NOMO-1 (cell line): ENCODE data around the gene TTLL11.
"Not testable (repeated sequence)": the region's sequence is repeated elsewhere in the genome, so short reads cannot be mapped to it uniquely, and the experiment has no call there.

Experiments
- DNase-seq, 2 experiments: peaks; one replicate each; lab custom pipeline; 2025; ENCODE audit not compliant: unreplicated experiment in 2 of 2; lab: John Stamatoyannopoulos, UW

Gene TTLL11

DNA sequence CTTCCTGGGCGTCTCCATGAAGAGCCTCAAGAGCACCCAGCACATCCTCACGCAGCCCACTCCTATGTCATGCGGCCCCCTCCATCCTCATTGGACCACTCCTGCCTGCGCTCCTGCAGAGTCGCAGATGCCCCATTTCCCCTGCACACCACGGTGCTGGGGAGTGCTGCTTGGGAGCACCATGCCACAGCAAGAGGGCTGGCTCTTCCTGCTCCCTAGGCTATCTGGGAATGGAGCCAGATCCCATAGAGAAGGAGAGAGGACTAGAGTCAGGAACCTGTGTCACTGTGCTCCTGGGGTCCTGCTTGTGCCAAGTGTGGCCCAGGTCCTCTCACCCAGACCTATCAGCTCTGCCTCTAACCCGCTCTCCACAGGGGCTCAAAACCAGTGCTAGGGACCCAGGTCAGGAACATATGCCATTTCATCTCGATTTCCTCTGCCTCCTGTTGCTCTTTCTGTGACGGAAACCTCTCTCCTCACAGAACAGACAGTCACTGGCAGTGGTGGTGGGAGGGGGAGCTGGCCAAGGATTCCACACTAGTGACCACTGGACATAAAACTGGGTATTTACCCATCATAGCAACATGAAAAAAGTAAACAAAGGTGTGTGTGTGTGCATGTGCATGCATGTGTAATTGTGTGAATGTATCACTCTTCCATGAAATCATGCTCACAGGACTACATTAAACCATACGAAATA, 178.4 kb downstream of the TTLL11 start:
- DNase-seq: no peak

DNA sequence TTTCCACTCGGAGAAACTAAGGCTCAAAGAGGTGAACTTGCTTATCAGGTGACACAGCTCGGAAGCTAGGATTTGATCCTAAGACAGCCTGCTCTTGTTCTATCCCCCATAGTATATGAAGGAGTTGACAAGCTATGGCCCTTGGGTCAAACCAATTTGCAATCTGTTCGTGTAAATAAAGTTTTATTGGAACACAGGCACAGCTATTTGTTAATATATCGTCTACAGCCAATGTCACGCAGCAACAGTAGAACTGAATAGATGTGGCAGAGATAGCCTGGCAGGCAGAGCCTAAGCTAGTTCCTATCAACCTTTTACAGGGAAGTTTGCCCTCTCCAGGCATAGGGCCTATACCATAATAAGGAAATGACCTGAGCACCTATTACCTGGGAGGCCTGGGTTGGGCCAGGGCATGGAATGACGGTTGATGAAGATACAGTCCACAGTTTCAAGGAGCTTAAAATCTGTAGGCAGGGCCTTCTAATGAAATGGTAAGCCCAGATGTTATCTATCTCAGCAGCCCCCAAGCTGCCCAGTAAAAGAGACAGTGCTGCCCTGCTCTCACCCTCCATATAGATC, 179.0 kb downstream of the TTLL11 start:
- no peak for DNase-seq

DNA sequence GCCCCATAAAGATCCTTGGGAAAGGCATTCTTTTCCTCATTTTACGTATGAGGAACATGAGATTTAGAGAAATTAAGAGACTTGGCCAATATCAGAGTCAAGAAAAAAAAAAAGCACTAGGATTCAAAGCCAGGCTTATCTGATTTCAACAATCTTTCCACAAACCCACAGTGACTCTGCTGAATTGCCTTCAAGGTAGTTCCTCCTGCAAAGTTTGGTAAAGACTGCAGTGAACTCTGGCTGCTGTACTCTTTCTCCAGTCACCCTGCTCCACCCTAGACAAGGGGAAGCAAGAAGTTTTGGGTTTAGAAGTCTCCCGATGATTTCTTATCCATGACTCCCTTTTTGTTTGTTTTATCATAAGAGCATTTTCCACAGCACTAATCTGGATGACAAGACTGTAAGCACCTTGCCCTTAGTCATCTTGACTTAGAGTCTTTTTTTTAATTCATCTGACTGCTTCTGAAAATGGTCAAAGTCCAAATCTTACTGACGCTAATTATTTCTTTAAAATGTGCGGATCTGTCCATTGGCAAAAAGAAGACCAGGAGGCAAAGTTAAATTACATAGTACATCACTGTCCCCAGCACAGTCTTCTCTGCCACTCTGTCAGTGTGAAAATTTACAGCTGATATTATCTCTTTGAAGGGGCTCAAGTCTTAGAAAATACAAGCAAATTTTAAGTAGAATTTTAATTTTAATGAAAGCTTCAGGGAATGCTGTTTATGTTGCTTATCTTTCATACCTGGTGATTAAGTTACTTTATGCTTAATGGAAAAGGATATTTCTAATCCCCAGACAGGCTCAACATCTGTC, 180.1 kb downstream of the TTLL11 start:
- peak; percentile 63 to 88 for DNase-seq

DNA sequence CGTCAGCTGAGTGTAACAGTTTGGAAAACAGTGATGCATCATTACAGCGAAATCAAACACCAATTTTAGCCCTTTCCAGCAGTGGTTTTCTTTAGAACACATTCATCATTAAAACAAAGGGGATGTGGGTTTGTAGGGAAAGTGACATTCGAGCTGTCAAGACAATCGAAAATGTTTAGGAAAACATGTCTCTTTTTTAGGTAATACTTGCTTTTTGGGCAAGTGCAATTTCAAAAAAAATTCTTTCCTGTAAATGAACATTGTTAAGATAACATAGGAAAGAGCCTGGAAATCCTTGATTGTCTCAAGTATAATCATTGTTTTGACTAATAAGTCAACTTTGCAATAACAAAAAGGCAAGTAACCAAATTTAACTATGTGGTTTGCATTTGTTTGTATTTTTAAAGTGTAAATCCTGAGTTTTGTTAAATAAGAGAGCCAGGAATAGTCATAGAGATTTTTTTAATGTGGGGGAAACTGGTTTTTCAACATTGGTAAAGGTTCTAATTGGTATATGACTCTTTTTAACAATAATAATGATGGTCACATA, 182.5 kb downstream of the TTLL11 start:
- no peak for DNase-seq

DNA sequence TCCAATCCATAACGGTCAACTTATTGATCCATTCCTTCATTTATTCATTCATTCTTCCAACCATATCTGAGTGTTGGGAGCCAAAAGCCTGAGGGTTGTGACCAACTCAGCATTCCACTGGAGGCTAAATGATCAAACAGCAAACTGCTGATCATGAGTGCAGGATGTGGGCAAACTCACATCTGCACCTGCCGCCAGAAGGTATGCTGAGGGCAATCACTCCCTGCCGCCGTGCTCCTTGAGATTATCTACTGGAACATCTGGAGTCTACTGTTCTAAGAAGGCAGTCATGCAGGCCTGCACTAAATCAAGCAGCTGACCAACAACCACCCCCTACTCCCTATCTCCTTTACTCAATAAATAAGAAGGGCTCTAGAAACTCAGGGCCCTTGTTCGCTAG, 184.0 kb downstream of the TTLL11 start:
- no peak for DNase-seq

DNA sequence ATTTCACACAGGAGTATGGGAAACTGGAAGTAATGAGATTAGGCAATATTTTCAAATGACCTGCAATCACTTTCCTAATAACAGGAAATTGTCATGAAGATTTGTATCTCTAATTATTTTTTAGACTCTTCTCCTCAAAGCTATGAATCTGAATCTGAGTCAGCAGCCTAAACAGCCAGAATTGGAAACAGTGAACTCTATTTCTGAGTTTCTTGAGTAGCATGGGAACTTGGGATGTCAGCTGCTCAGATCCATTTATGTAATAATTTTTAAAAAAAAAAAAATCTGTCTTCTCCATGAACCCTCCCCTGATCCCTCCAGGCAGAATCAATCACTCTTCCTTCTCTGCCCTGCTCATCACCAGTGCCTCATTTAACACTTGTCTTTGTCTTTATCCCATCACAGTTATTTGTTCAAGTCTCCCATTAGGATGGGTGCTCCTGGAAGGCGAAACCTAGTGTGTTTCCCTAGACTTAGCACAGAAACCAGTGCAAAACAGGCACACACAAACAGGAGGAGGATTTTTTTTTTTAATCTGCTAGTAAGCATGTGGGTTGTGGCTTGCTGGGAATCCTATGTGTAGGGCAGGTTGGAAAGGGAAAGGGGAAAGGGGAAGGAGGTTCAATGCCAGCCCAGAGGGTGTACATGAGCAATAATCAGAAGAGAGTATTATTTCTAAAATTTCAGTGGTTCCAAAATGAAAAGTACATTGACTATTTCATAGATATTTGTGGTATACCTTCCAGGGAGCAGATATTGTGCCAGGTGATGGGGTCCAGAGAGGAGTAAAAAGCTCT, 186.8 kb downstream of the TTLL11 start:
- DNase-seq: peak in 1 of 2 experiments; percentile 24

DNA sequence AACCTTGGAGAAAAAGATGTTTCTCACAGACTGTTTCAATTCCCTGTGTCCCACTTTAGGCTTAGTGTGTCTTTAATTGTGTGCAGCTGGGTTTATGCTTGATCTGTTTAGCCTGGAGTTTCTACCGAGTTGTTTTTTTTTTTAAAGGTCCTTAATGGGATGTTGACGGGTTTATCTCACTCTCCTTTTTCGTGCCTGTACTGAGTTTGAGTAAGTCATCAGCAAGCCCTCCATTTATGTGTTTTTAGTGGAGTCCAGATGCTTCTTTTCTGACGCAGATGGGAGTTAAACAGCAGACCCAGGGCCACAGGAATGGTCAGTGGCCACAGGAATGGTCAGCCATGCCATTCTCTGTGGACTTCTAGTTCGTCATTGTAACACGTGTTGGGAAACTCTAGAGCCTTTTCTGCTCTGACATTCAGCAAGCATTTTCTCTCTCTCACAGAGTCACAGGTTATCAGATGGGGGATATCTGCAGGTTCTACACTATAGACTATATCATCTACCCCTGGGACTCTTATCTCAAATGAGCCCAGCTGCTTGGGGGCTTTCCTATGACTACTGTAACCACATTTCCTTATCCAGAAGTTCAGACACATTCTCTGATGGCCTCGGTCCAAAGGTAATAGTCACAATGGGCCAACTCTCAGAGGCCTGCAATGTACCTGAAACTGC, 190.5 kb downstream of the TTLL11 start:
- no peak for DNase-seq

DNA sequence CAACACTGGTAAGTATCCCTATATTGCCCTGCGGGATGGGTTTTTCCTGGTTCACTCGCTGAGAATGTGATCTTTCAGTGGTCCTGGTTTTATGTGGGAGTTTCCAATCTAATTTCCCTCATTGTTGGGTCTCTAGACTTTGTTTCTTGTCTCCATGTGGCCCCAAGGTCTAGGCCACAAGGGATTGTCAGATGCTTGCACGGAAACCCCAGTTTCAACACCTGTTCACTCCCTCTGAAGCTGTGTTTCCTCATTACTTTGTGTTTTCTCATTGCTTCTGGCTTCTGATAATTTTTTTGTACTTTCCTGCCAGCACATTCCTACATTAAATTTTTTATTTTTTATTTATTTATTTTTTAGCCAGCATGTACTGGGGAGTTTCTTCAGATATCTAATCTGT, 191.5 kb downstream of the TTLL11 start:
- DNase-seq: no peak

DNA sequence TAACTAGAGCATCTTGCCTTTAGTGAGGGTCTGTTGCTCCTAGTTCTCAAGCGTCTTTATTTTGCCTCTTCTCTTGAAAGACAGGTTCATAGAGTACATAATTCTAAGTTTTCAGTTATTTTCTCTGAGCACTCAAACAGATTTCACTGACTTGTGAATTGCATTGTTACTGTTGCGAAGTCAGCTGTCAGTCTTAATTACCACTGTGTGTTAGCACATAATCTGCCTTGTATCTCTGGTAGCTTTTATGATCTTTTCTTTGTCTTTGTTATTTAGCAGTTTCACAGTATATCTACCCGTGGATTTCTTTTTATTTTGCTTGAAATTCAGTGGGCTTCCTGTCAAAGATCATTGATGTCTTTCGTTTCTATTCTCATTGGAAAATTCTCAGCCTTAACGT, 192.9 kb downstream of the TTLL11 start:
- no peak for DNase-seq

DNA sequence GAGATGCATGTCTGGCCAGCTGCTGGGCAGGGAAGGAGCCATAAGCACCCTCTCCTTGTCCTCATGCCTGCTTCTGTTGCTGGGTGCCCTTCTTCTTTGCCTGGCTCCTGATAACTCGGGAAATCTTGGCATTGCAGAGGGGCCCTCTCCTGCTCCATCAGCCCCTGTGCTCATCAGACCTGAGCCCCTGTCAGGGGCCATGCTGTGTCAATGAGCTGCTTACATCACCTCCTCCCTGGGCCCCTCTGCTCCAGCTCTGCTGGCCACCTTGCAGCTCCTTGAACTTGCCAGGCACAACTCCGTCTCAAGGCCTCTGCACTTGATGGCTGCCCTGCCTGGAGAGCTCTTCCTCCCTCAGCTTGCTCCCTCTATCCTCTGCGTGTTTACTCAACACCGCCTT, 194.3 kb downstream of the TTLL11 start:
- no peak for DNase-seq

DNA sequence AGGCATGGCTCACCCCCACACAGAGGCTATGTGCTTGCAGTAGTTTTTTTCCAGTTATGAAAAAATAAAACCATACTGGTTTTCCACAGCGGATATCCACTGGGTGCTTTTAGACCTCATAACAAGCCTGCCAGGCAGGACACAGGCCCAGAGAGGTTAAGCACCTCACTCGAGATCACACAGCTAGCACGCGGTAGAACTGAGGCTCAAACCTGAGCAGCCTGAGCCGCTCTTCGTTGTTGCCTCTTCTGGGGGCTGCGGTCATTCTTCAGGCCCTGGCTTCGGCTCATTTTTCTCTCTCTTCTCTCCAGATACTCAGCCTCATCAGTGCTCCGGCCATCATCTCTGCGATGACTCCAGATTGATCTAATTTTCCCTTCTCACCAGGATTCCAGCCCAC, 196.0 kb downstream of the TTLL11 start:
- no peak for DNase-seq

DNA sequence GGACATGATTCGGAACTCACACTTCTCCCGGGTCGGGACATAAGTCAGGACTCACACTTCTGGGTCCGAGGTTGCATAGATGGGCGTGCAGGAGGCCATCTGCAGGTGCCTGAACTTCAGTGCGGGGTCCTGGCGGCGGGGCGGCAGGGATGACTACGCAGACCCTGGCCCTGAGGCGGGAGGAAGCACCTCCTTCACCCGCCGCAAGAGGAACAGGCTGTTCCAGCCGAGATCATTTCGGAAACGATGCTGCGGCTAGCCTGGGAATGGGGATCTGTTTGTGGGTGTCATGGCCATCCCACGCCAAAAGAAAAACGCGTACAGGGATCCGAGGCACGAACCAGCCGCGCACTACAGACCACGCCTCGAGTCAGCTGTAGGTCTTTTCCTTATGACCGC, 196.6 kb downstream of the TTLL11 start:
- no peak for DNase-seq

DNA sequence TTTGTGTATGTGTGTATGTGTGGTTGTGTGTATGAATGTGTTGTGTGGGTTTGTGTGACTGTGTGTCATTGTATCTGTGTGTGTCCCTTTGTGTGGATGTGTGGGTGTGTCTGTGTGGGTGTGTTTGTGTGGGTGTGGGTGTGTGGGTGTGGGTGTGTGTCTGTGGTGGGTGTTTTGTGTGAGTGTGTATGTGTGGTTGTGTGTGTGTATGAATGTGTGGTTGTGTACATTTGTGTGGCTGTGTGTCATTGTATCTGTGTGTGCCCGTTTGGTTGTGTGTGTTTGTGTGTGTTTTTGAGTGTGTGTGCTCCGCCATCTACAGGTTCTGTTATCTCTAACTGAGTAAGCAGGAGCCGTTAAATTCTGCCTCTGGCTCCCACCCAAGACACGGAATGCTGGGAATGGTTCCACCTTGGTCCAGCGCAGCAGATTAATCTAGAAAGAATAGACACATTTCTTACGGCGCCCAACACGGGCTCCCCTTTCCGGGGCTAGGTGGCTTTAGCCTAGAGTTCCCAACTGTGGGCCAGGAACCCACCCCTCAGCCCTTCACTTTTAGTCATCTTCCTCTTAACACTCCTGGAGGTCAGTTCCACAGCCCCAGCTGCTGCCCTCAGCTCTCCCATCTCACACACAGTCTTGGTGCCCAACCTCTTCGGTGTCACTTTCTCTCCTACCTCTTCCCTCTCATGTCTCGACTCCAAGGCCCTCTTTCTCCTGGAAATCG, 197.1 kb downstream of the TTLL11 start:
- DNase-seq: no peak

DNA sequence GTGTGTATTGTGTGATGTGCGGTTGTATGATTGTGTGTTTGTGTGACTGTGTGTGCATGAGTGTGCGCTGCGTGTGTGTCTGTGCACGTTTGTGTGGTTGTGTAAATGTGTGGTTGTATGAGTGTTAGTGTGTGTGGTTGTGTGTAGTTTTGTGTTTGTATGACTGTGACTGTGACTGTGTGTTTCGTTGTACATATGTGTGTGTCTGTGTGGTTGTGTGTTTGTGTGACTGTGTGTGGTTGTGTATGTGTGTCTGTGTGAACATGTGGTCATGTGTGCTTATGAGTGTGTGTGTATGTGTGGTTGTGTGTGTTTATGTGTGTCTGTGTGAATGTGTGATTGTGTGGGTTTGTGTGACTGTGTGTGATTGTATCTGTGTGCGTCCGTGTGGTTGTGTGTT, 197.8 kb downstream of the TTLL11 start:
- DNase-seq: no peak

DNA sequence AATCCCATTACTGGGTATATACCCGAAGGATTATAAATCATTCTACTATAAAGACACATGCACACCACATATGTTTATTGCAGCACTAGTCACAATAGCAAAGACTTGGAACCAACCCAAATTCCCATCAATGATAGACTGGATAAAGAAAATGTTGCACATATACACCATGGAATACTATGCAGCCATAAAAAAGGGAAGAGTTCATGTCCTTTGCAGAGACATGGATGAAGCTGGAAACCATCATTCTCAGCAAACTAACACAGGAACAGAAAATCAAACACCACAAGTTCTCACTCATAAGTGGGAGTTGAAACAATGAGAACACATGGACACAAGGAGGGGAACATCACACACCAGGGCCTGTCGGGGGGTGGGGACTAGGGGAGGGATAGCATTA, 198.7 kb downstream of the TTLL11 start:
- not testable (repeated sequence) for DNase-seq

DNA sequence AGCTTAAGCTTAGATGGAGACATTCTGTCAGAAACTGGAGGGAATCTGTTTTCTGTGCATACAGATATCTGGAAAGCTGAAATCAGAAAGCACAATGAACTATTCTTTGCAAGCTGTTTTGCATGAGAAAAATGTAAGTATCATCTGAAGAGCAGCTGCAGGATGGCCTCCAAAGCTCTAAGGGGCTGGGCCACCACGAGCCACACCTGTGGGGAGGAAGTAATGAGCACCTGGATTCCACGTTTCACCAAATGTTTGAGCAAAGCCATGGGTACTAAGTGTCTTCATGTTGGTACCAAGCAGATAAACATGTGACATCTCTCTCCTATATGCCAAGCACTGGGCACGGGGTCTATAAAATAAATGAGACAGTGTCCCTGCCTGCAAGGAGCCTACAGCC, 199.3 kb downstream of the TTLL11 start:
- no peak for DNase-seq

DNA sequence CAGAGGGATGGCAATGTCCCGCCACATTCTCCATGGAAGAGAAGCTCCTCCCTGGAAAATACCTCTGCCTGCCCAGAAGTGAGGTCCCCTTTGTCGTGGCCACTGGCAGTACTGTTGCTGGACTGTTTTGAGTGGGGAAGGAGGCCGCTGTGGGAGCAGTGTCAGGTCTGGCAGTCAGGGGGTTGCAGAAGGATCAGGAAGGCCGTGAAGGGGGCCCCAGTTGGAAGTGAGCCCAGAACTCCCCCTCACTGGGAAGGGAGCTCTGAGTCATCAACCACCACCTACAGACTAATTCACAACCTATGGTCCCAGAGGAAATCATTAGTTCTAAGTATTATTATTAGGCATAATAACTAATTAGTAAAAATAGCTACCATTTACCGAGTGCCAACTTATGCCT, 200.4 kb downstream of the TTLL11 start:
- no peak for DNase-seq

DNA sequence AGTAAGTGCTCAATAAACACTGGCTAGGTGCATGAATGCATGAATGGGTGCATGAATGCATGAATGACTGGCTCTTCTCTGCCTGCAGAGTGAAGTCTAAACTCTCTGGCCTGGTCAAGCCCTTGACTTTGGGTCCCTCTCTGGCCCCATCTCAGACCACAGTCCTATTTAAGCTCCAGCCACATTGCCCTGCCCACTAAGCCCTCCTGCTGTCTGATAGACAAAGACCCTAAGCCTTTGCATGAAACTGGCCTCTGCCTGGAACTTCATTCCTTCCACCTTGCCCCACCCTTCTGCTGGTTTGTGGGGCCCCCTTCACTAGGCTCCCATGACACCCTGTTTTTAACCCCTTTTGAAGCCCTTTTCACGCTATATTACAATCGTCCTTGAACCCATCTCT, 202.4 kb downstream of the TTLL11 start:
- no peak for DNase-seq

DNA sequence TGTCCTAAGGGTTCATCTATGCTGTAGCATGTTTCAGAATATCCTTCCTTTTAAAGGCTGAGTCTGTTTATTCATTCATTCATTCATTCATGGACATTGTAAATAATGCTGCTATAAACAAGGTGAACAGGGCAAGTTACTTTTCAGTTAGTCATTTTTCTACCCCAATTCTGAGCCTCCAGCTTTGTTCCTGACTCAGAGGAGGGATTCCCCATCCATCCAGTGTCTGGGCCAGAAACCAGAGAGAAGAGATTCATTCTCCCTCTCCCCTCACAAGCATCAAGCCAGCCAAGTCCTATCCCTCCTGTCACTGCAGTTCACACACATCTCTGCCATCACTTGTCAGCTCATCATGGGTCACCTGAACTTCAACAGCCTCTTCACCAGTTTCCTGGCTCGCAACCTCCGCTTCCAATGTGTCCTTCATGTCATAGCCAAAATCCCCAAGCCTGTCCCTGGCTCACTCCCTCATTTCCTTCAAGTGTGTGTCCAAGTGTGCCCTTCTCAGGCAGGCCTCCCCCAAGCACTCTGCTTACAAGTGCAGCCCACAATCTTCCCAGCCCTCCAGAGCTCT, 203.0 kb downstream of the TTLL11 start:
- DNase-seq: no peak

DNA sequence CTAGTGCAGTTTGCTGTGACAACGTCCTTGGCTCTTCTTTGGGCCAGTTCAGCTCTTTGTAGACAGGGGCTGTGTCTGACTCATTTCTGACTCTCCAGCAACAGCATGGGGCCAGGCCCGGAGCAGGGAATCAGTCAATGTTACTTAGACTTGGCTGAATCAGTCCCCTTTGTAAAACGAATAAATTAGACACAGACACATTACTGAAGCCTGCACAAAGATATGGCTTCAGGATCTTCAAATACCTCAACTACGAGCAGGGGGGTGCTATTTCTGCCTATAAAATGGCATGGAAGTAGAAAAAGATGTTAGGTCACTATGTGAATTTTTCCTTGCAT, 204.7 kb downstream of the TTLL11 start:
- DNase-seq: no peak
